H1 (cell line): ENCODE data around the gene OR51T1. TPM values are rescaled to one million over a fixed set of nuclear protein-coding genes. Genes with fewer than 3 reads are reported as not detected.

Experiments
- BACH1 ChIP-seq: IDR thresholded peaks from 2 replicates; pipeline ENCODE4 v1.6.1; 2012; ENCODE audit warnings: low read length, improper control_type of control experiment
- BCL11A ChIP-seq, 2 experiments: IDR thresholded peaks; one replicate each; pipeline ENCODE4 v1.6.1; 2011; ENCODE audit warnings: low read depth in 2 of 2, low read length in 2 of 2, mild to moderate bottlenecking in 2 of 2
- CBX8 ChIP-seq: fragments of 300-800, 300-1000 bp; sonication (generic); IDR thresholded peaks from 2 replicates; pipeline ENCODE4 v1.7.1; 2016; ENCODE audit warnings: low read depth, low read length, borderline replicate concordance
- CHD2 ChIP-seq: IDR thresholded peaks from 2 replicates; pipeline ENCODE4 v1.6.1; 2012; ENCODE audit warnings: low read length, improper control_type of control experiment
- CHD7 ChIP-seq: fragments of 300-600 bp; sonication (generic); IDR thresholded peaks from 2 replicates; pipeline ENCODE4 v1.7.1; 2012; ENCODE audit warnings: low read length, moderate library complexity, mild to moderate bottlenecking, inconsistent platforms; ENCODE audit not compliant: insufficient replicate concordance
- CREB1 ChIP-seq: IDR thresholded peaks from 2 replicates; pipeline ENCODE4 v1.6.1; 2012; ENCODE audit warnings: inconsistent platforms
- GTF2F1 ChIP-seq: IDR thresholded peaks from 2 replicates; pipeline ENCODE4 v1.6.1; 2012; ENCODE audit warnings: low read depth, low read length, improper control_type of control experiment, borderline replicate concordance
- KDM1A ChIP-seq: fragments of 200-600, 300-600 bp; sonication (generic); IDR thresholded peaks from 2 replicates; pipeline ENCODE4 v1.7.1; 2016; ENCODE audit warnings: mild to moderate bottlenecking, low read length, borderline replicate concordance
- MAFK ChIP-seq: IDR thresholded peaks from 2 replicates; pipeline ENCODE4 v1.6.1; 2012; ENCODE audit warnings: low read depth, mild to moderate bottlenecking, improper control_type of control experiment, low read length
- RFX5 ChIP-seq: IDR thresholded peaks from 2 replicates; pipeline ENCODE4 v1.6.1; 2011; ENCODE audit warnings: low read depth, low read length, improper control_type of control experiment, borderline replicate concordance
- SP4 ChIP-seq: IDR thresholded peaks from 2 replicates; pipeline ENCODE4 v1.6.1; 2012; ENCODE audit warnings: low read length, inconsistent platforms
- polyA plus RNA-seq, 7 experiments: library from polyadenylated mRNA; depleted of rRNA in 3 of 7; stranded (reverse) in 5 of 7; unstranded in 2 of 7; fragments of >200 nt in 5 of 7; fragments of 200-250 nt in 2 of 7; gene quantifications; 1 replicate in 5 of 7; 2 replicates in 1 of 7; 4 replicates in 1 of 7; pipeline versions ENCODE4 v1.2.1 to v1.2.3, GENCODE V29; 2011 to 2013; ENCODE audit warnings: missing spikeins in 2 of 7, mixed read lengths in 2 of 7
- total RNA-seq: library from RNA; stranded (reverse); fragmentation: NEBNext Ultra II Directional; extraction: Animal tissue kit (Norgen Biotek cat#: 25700); gene quantifications from 2 replicates; pipeline ENCODE4 v1.2.1, GENCODE V29; 2021

OR51T1 gene
- total and polyA plus RNA-seq, 2 of the 8 experiments (the other 6 are each of a cell fraction or from before 2014, with no cell fraction given), result not detected

- no peak for TF ChIP-seq CHD7
- no peak for TF ChIP-seq KDM1A
- no peak for TF ChIP-seq CBX8
- no peak for TF ChIP-seq SP4
- TF ChIP-seq GTF2F1, result no peak
- no peak for TF ChIP-seq RFX5
- no peak for TF ChIP-seq MAFK
- no peak for TF ChIP-seq BACH1
- no peak for TF ChIP-seq CREB1
- no peak for TF ChIP-seq BCL11A (IDR thresholded peaks at IDR 0.05; ENCODE audit: low read depth in 2 of 2, low read length in 2 of 2)
- TF ChIP-seq CHD2, result no peak
Measured at GRCh38 chr11:4919250-4919649, 37.5 kb downstream of the OR51T1 start, which contains the start of gene OR51G2 (continued).
